Natural killer cell (primary cell): ENCODE results near the gene LRRC56. TPM values are rescaled to one million over a fixed set of nuclear protein-coding genes. Genes with fewer than 3 reads are reported as not detected.

Experiments used
- ATAC-seq, 3 donors: fragments of 150-1000 bp in 2 of 3; fragments of 200-7000 bp in 1 of 3; cut with Tn5 transposase; 1 replicate in 1 of 3; 2 replicates in 2 of 3; pipeline ENCODE4 v1.10.0; 2021; ENCODE audit warnings: mild to moderate bottlenecking in 2 of 3, moderate library complexity in 2 of 3
- DNase-seq, 2 donors: peaks; one replicate each; pipeline versions ENCODE4 v3.0.0 to v3.0.0-alpha.2; 2013 to 2021; ENCODE audit warnings: mixed read lengths in 1 of 2
- H3K27ac ChIP-seq: one replicate; pipeline ENCODE4 v1.5.1; 2013; ENCODE audit warnings: mild to moderate bottlenecking, low read length
- H3K27me3 ChIP-seq: one replicate; pipeline ENCODE4 v1.6.1; 2013; ENCODE audit warnings: low read length; ENCODE audit not compliant: control insufficient read depth, insufficient read depth
- H3K36me3 ChIP-seq: one replicate; pipeline ENCODE4 v1.6.1; 2013; ENCODE audit warnings: low read length; ENCODE audit not compliant: control insufficient read depth, insufficient read depth
- H3K4me1 ChIP-seq: one replicate; pipeline ENCODE4 v1.6.1; 2013; ENCODE audit warnings: low read length; ENCODE audit not compliant: control insufficient read depth, insufficient read depth
- H3K4me3 ChIP-seq: one replicate; pipeline ENCODE4 v1.5.1; 2013; ENCODE audit warnings: low read length
- H3K9me3 ChIP-seq: one replicate; pipeline ENCODE4 v1.6.1; 2013; ENCODE audit warnings: low read length; ENCODE audit not compliant: control insufficient read depth, insufficient read depth
- H3K27ac Mint-ChIP-seq, 2 donors: one replicate each; pipeline ENCODE4 v1.8.0; 2022; ENCODE audit warnings: mild to moderate bottlenecking in 2 of 2, mixed read lengths in 2 of 2, moderate library complexity in 1 of 2
- H3K27me3 Mint-ChIP-seq, 2 donors: one replicate each; pipeline ENCODE4 v1.8.0; 2022; ENCODE audit warnings: low read depth in 2 of 2, mixed read lengths in 2 of 2
- H3K36me3 Mint-ChIP-seq: one replicate; pipeline ENCODE4 v1.8.0; 2022; ENCODE audit warnings: mixed read lengths
- H3K4me1 Mint-ChIP-seq, 2 donors: one replicate each; pipeline ENCODE4 v1.8.0; 2022; ENCODE audit warnings: mixed read lengths in 2 of 2
- H3K4me3 Mint-ChIP-seq: one replicate; pipeline ENCODE4 v1.8.0; 2022; ENCODE audit warnings: mild to moderate bottlenecking, moderate library complexity, mixed read lengths
- H3K9me3 Mint-ChIP-seq, 2 donors: one replicate each; pipeline ENCODE4 v1.8.0; 2022; ENCODE audit warnings: mixed read lengths in 2 of 2
- CTCF ChIP-seq: fragments of 200-600 bp; IDR thresholded peaks from one replicate; pipeline ENCODE4 v1.8.0; 2022; ENCODE audit warnings: antibody characterized with exemption
- WGBS: methylation state at CpG from one replicate; pipeline ENCODE4 v1.1.7; 2013; ENCODE audit warnings: missing lambda C conversion rate; ENCODE audit not compliant: insufficient coverage; 5-methylcytosine and 5-hydroxymethylcytosine counted together
- intact Hi-C: fragments of 100-400 bp; cut with micrococcal nuclease; formaldehyde crosslinking; loops from one replicate; pipeline ENCODE4 v1.14.2; 2022
- total RNA-seq, 4 donors: library from RNA; stranded (reverse); fragments of 120-200 nt in 1 of 4; gene quantifications; one replicate each; pipeline versions ENCODE4 v1.2.3 to v1.2.4, GENCODE V29; 2013 to 2022

LRRC56 gene
- total RNA-seq, 3 donors from 2014 or later (not counting 1 experiment from before 2014, with no cell fraction given): 1.5 to 2.4 (median 2.2) TPM

GRCh38 chr11:518463-519202, 18.7 kb upstream of the LRRC56 start:
- Histone ChIP-seq H3K4me1 (peaks cover 9% of the 10 kb centered on the region), H3K9me3 (no peaks in the 10 kb centered on the region), H3K27ac (no peak overlapping the region), H3K27me3 (no peaks in the 10 kb centered on the region), H3K4me3 (peak overlapping the region; percentile 2), H3K36me3 (no peaks in the 10 kb centered on the region)
- no peaks in the 10 kb centered on the region for H3K27me3 Mint-ChIP-seq
- peaks cover 0 to 7% of the 10 kb centered on the region in 2 donors for H3K4me1 Mint-ChIP-seq
- peaks cover 0 to 3% of the 10 kb centered on the region in 2 donors for H3K9me3 Mint-ChIP-seq
- 11% methylated on average over 74 of the region's 74 CpGs for WGBS
- peak; percentile 99 for TF ChIP-seq CTCF
- peak; percentile 96 to 100 (median 97) for ATAC-seq
- peak overlapping the region; percentile 53 to 65 for H3K27ac Mint-ChIP-seq
- intact Hi-C loops: loop anchor here (1.0 to 5.0 kb wide), 2 partner anchors 12 to 281 kb away; partner anchors contain the start of genes PSMD13 and SIRT3
- DNase-seq: peak; percentile 85 to 94
- peak overlapping the region; percentile 90 for H3K4me3 Mint-ChIP-seq
- no peaks in the 10 kb centered on the region for H3K36me3 Mint-ChIP-seq

GRCh38 chr11:520428-521176, 16.7 kb upstream of the LRRC56 start:
- DNase-seq: no peak
- peaks cover 0 to 3% of the 10 kb centered on the region in 2 donors for H3K9me3 Mint-ChIP-seq
- no peaks in the 10 kb centered on the region for H3K36me3 Mint-ChIP-seq
- Histone ChIP-seq H3K4me1 (peaks cover 9% of the 10 kb centered on the region), H3K4me3 (no peak overlapping the region), H3K9me3 (no peaks in the 10 kb centered on the region), H3K27me3 (no peaks in the 10 kb centered on the region), H3K36me3 (no peaks in the 10 kb centered on the region), H3K27ac (no peak overlapping the region)
- TF ChIP-seq CTCF: no peak
- peaks cover 0 to 7% of the 10 kb centered on the region in 2 donors for H3K4me1 Mint-ChIP-seq
- no peaks in the 10 kb centered on the region for H3K27me3 Mint-ChIP-seq
- intact Hi-C loops: no loop called here
- no peak overlapping the region for H3K4me3 Mint-ChIP-seq
- WGBS: 94% methylated on average over 39 of the region's 39 CpGs
- ATAC-seq: no peak
- no peak overlapping the region for H3K27ac Mint-ChIP-seq

- peaks cover 9% of the 10 kb centered on the region for H3K4me1 ChIP-seq
- ATAC-seq (no peak), DNase-seq (no peak)
- H3K9me3 ChIP-seq: no peaks in the 10 kb centered on the region
- H3K27me3 ChIP-seq: no peaks in the 10 kb centered on the region
- intact Hi-C loops: no loop called here
- no peaks in the 10 kb centered on the region for H3K36me3 Mint-ChIP-seq
- H3K9me3 Mint-ChIP-seq: peaks cover 0 to 3% of the 10 kb centered on the region in 2 donors
- 91% methylated on average over 8 of the region's 10 CpGs for WGBS
- no peak overlapping the region for H3K4me3 ChIP-seq
- H3K36me3 ChIP-seq: no peaks in the 10 kb centered on the region
- TF ChIP-seq CTCF: no peak
- H3K4me1 Mint-ChIP-seq: peaks cover 0 to 7% of the 10 kb centered on the region in 2 donors
- no peak overlapping the region for H3K4me3 Mint-ChIP-seq
- no peak overlapping the region for H3K27ac ChIP-seq
- H3K27me3 Mint-ChIP-seq: no peaks in the 10 kb centered on the region
- H3K27ac Mint-ChIP-seq: no peak overlapping the region
Observed at GRCh38 chr11:521177-521688, 16.1 kb upstream of the LRRC56 start.
